ENCODE data around the gene CYP26B1. TPM values are rescaled to one million over a fixed set of nuclear protein-coding genes. Genes with fewer than 3 reads are reported as not detected.

Gene CYP26B1
- total and polyA plus RNA-seq, 11 donors, result 0.76 to 5.9 (median 2.1) TPM

GRCh38 chr2:72136933-72137497 is 10.6 kb downstream of the CYP26B1 start:
- Histone ChIP-seq H3K4me1 (peaks cover 7 to 22% (median 14%) of the 10 kb centered on the region in 12 donors), H3K27ac (no peak overlapping the region), H3K9me3 (no peaks in the 10 kb centered on the region), H3K4me3 (no peak overlapping the region), H3K27me3 (no peaks in the 10 kb centered on the region), H3K36me3 (no peaks in the 10 kb centered on the region)
- intact Hi-C loops (cut with DNase I), result loop anchor here in 1 of 10 donors (5.0 kb wide), 1 partner anchor 205 kb away; no protein-coding TSS in a partner anchor
- peak in 2 of 5 donors; percentile 10 to 47 for DNase-seq
- TF ChIP-seq POLR2A (IDR thresholded peaks at IDR 0.05) (no peak), CTCF (IDR thresholded peaks at IDR 0.05) (no peak)
- WGBS, 4 donors, result 69 to 76% (median 70%) methylated on average over 7 of the region's 7 CpGs
- ATAC-seq, result no peak

- ATAC-seq, result no peak
- Histone ChIP-seq H3K4me1 (peaks cover 7 to 22% (median 14%) of the 10 kb centered on the region in 12 donors), H3K27ac (no peak overlapping the region), H3K27me3 (no peaks in the 10 kb centered on the region), H3K9me3 (no peaks in the 10 kb centered on the region), H3K36me3 (no peaks in the 10 kb centered on the region), H3K4me3 (no peak overlapping the region)
- DNase-seq, result peak in 2 of 5 donors; percentile 7 to 33
- TF ChIP-seq POLR2A (IDR thresholded peaks at IDR 0.05) (no peak), CTCF (IDR thresholded peaks at IDR 0.05) (no peak)
- WGBS, 4 donors, result 74 to 80% (median 78%) methylated on average over 10 of the region's 10 CpGs
- intact Hi-C loops (cut with DNase I), result loop anchor here in 1 of 10 donors (5.0 kb wide), 1 partner anchor 204 kb away; no protein-coding TSS in a partner anchor
Observed at GRCh38 chr2:72136331-72136730, 11.3 kb downstream of the CYP26B1 start.

- intact Hi-C loops (cut with DNase I), result loop anchor here in 1 of 10 donors (5.0 kb wide), 1 partner anchor 204 kb away; no protein-coding TSS in a partner anchor
- ATAC-seq, result no peak
- DNase-seq, result peak in 2 of 5 donors; percentile 8 to 22
- H3K27me3 ChIP-seq, result peaks cover 0 to 2% (median 0%) of the 10 kb centered on the region in 9 donors
- H3K9me3 ChIP-seq, result no peaks in the 10 kb centered on the region
- H3K36me3 ChIP-seq, result no peaks in the 10 kb centered on the region
- TF ChIP-seq CTCF (IDR thresholded peaks at IDR 0.05) (no peak), POLR2A (IDR thresholded peaks at IDR 0.05) (no peak)
- no peak overlapping the region for H3K27ac ChIP-seq
- H3K4me3 ChIP-seq, result no peak overlapping the region
- 82 to 93% (median 86%) methylated on average over 7 to 8 of the region's 8 CpGs for WGBS, 4 donors
- H3K4me1 ChIP-seq, result peaks cover 7 to 22% (median 14%) of the 10 kb centered on the region in 12 donors
Observed at GRCh38 chr2:72135921-72136320, 11.7 kb downstream of the CYP26B1 start.

GRCh38 chr2:72134997-72135800 is 12.5 kb downstream of the CYP26B1 start:
- ATAC-seq (no peak), DNase-seq (peak in 2 of 5 donors; percentile 9 to 40)
- intact Hi-C loops (cut with DNase I), result loop anchor here in 1 of 10 donors (5.0 kb wide), 1 partner anchor 203 kb away; no protein-coding TSS in a partner anchor
- Histone ChIP-seq H3K4me1 (peaks cover 7 to 22% (median 14%) of the 10 kb centered on the region in 12 donors), H3K9me3 (no peaks in the 10 kb centered on the region), H3K27me3 (peaks cover 0 to 4% (median 0%) of the 10 kb centered on the region in 9 donors), H3K36me3 (no peaks in the 10 kb centered on the region), H3K27ac (no peak overlapping the region), H3K4me3 (no peak overlapping the region)
- TF ChIP-seq POLR2A (IDR thresholded peaks at IDR 0.05), result no peak
- TF ChIP-seq CTCF (IDR thresholded peaks at IDR 0.05), result no peak
- WGBS, 4 donors, result 90 to 97% (median 93%) methylated on average over 16 to 19 of the region's 19 CpGs

Measured in heart left ventricle (tissue), 16 donors.